GM12878 (cell line): ENCODE results near the gene ACBD7. TPM values are rescaled to one million over a fixed set of nuclear protein-coding genes. Genes with fewer than 3 reads are reported as not detected.
A peak's percentile ranks its signal among the peaks of the same experiment; 100 is the strongest.

Experiments used
- ATAC-seq: fragments of 200-7000 bp; cut with Tn5 transposase; 3 replicates; pipeline ENCODE4 v1.9.1; 2020; ENCODE audit warnings: mild to moderate bottlenecking, moderate library complexity
- BruUV-seq: library from RNA; stranded (reverse); fragments of 400-500 nt; replicated peaks from 2 replicates; lab custom pipeline; 2021; lab: Mats Ljungman, UMichigan
- CTCF ChIA-PET: fragments of 300-600 bp; sonication (Branson Sonifier 250); formaldehyde crosslinking; extraction: SDS; loops from one replicate; lab custom pipeline; 2021; ENCODE audit warnings: inconsistent platforms; lab: Yijun Ruan, JAX
- POLR2A ChIA-PET: fragments of 350-600 bp; formaldehyde crosslinking; extraction: SDS; loops from one replicate; lab custom pipeline; 2021; ENCODE audit warnings: inconsistent platforms; lab: Charles Lee
- RAD21 ChIA-PET: fragments of 300-600 bp; sonication (Branson Sonifier 250); formaldehyde crosslinking; loops from one replicate; lab custom pipeline; 2023; ENCODE audit warnings: antibody characterized with exemption; ENCODE audit not compliant: unreplicated experiment; lab: Charles Lee
- SMC1A ChIA-PET: fragments of 300-600 bp; sonication (Branson Sonifier 250); formaldehyde crosslinking; loops from one replicate; lab custom pipeline; 2023; ENCODE audit not compliant: unreplicated experiment, uncharacterized antibody; lab: Charles Lee
- DNase-seq: peaks from one replicate; pipeline ENCODE4 v3.0.0-alpha.2; 2011; ENCODE audit warnings: low read depth, low spot score
- FAIRE-seq: peaks from 3 replicates; lab custom pipeline; 2011; peaks lifted over from hg19 to GRCh38; lab: Jason Lieb, UNC
- H2AFZ ChIP-seq: 2 replicates; pipeline ENCODE4 v1.6.0; 2011; ENCODE audit warnings: low read depth, low read length, control low read depth; ENCODE audit not compliant: control insufficient read depth
- H3K27ac ChIP-seq: 2 replicates; pipeline ENCODE4 v1.5.1; 2011; ENCODE audit warnings: control low read depth; ENCODE audit not compliant: control insufficient read depth, insufficient read depth
- H3K27me3 ChIP-seq, 2 experiments: replicated peaks in 1 of 2; 2 replicates each; pipeline versions ENCODE4 v1.6.0 to v1.6.1; 2011; ENCODE audit warnings: low read length in 1 of 2; ENCODE audit not compliant: control insufficient read depth in 2 of 2, insufficient read depth in 2 of 2
- H3K36me3 ChIP-seq, 2 experiments: 2 replicates each; pipeline ENCODE4 v1.5.1; 2011; ENCODE audit warnings: low read length in 1 of 2; ENCODE audit not compliant: control insufficient read depth in 2 of 2, insufficient read depth in 2 of 2
- H3K4me1 ChIP-seq: 2 replicates; pipeline ENCODE4 v1.6.1; 2011; ENCODE audit warnings: mild to moderate bottlenecking, low read length, moderate library complexity, mixed read lengths; ENCODE audit not compliant: control insufficient read depth, insufficient read depth
- H3K4me2 ChIP-seq: 2 replicates; pipeline ENCODE4 v1.6.0; 2011; ENCODE audit warnings: control low read depth; ENCODE audit not compliant: control insufficient read depth, insufficient read depth
- H3K4me3 ChIP-seq: fragments of 200-600 bp; sonication (generic); 2 replicates; pipeline ENCODE4 v1.5.1; 2016
- H3K79me2 ChIP-seq: 2 replicates; pipeline ENCODE4 v1.6.0; 2011; ENCODE audit warnings: low read length; ENCODE audit not compliant: control insufficient read depth, insufficient read depth
- H3K9ac ChIP-seq: 2 replicates; pipeline ENCODE4 v1.8.0; 2011; ENCODE audit warnings: low read length, control low read depth, mixed read lengths; ENCODE audit not compliant: control insufficient read depth, insufficient read depth
- H3K9me3 ChIP-seq: replicated peaks from 3 replicates; pipeline ENCODE4 v1.5.1; 2011; ENCODE audit warnings: mild to moderate bottlenecking, low read length; ENCODE audit not compliant: control insufficient read depth, insufficient read depth
- H4K20me1 ChIP-seq: 2 replicates; pipeline ENCODE4 v1.6.0; 2011; ENCODE audit not compliant: control insufficient read depth, insufficient read depth
- ATF7 ChIP-seq: fragments of 450-650 bp; IDR thresholded peaks from 2 replicates; pipeline ENCODE4 v1.6.1; 2016; ENCODE audit warnings: low read depth, mild to moderate bottlenecking
- BHLHE40 ChIP-seq, 2 experiments: fragments of 450-650 bp in 1 of 2; IDR thresholded peaks; 2 replicates each; pipeline ENCODE4 v1.6.1; 2011 to 2017; ENCODE audit warnings: low read depth in 2 of 2, borderline replicate concordance in 1 of 2, improper control_type of control experiment in 1 of 2, low read length in 1 of 2, mild to moderate bottlenecking in 1 of 2
- DPF2 ChIP-seq: fragments of 450-650 bp; IDR thresholded peaks from 2 replicates; pipeline ENCODE4 v1.6.1; 2017; ENCODE audit warnings: mild to moderate bottlenecking
- ESRRA ChIP-seq: IDR thresholded peaks from 2 replicates; pipeline ENCODE4 v1.6.1; 2012; ENCODE audit warnings: mild to moderate bottlenecking, low read length, improper control_type of control experiment
- IKZF1 ChIP-seq: fragments of 450-650 bp; conservative IDR thresholded peaks from 2 replicates; pipeline ENCODE4 v1.6.1; 2017; ENCODE audit warnings: antibody characterized with exemption, mild to moderate bottlenecking
- IKZF2 ChIP-seq, 2 experiments: fragments of 450-650 bp; IDR thresholded peaks; 2 replicates each; pipeline ENCODE4 v1.6.1; 2017; ENCODE audit warnings: mild to moderate bottlenecking in 2 of 2, moderate library complexity in 2 of 2
- IRF4 ChIP-seq: IDR thresholded peaks from 2 replicates; pipeline ENCODE4 v1.6.1; 2011; ENCODE audit warnings: low read depth, low read length
- KDM1A ChIP-seq: fragments of 200-600 bp; sonication (generic); IDR thresholded peaks from 2 replicates; pipeline ENCODE4 v1.6.1; 2016; ENCODE audit warnings: borderline replicate concordance
- RAD21 ChIP-seq: IDR thresholded peaks from 2 replicates; pipeline ENCODE4 v1.6.1; 2011; ENCODE audit warnings: mild to moderate bottlenecking, low read depth, low read length, moderate library complexity; ENCODE audit not compliant: insufficient read depth
- RAD51 ChIP-seq: fragments of 450-650 bp; IDR thresholded peaks from 2 replicates; pipeline ENCODE4 v1.6.1; 2016; ENCODE audit warnings: moderate library complexity, mild to moderate bottlenecking, inconsistent platforms
- RB1 ChIP-seq: fragments of 450-650 bp; formaldehyde crosslinking; IDR thresholded peaks from 2 replicates; pipeline ENCODE4 v1.6.1; 2017; ENCODE audit warnings: mild to moderate bottlenecking, borderline replicate concordance
- SIN3A ChIP-seq: IDR thresholded peaks from 2 replicates; pipeline ENCODE4 v1.6.1; 2012; ENCODE audit warnings: low read depth, low read length, improper control_type of control experiment
- SMC3 ChIP-seq: IDR thresholded peaks from 2 replicates; pipeline ENCODE4 v1.6.1; 2011; ENCODE audit warnings: low read length, improper control_type of control experiment, borderline replicate concordance
- TBL1XR1 ChIP-seq: IDR thresholded peaks from 2 replicates; pipeline ENCODE4 v1.6.1; 2012; ENCODE audit warnings: low read depth, low read length, improper control_type of control experiment
- YY1 ChIP-seq: IDR thresholded peaks from 2 replicates; pipeline ENCODE4 v1.6.1; 2011; ENCODE audit warnings: low read depth, mild to moderate bottlenecking, low read length
- ZNF384 ChIP-seq: IDR thresholded peaks from 2 replicates; pipeline ENCODE4 v1.6.1; 2012; ENCODE audit warnings: low read depth, mild to moderate bottlenecking, low read length, improper control_type of control experiment, borderline replicate concordance
- WGBS: methylation state at CpG from one replicate; pipeline ENCODE4 v1.1.6; 2016; ENCODE audit warnings: low lambda C conversion rate; ENCODE audit not compliant: insufficient replicate concordance, insufficient coverage; ENCODE audit errors: missing lambda C conversion rate; 5-methylcytosine and 5-hydroxymethylcytosine counted together
- in situ Hi-C: fragments of 300-500 bp; cut with MboI; formaldehyde crosslinking; loops from 9 replicates; pipeline ENCODE4 v1.14.3; 2018; ENCODE audit warnings: mixed read lengths
- intact Hi-C: fragments of 100-400 bp; cut with micrococcal nuclease; formaldehyde crosslinking; loops from one replicate; pipeline ENCODE4 v1.14.2; 2022; ENCODE audit not compliant: unreplicated experiment
- polyA plus RNA-seq, 11 experiments: library from polyadenylated mRNA; depleted of rRNA in 4 of 11; unstranded in 6 of 11; stranded (reverse) in 5 of 11; fragments of >200 nt; fragmentation: Nextera tagmentation in 4 of 11; fragmentation: Illumina TruSeq in 1 of 11; extraction: Ambion mirVana in 4 of 11; extraction: Trizol in 1 of 11; gene quantifications; 1 replicate in 1 of 11; 2 replicates in 10 of 11; pipeline versions ENCODE4 v1.2.1 to v1.2.3, GENCODE V29; 2011 to 2016; ENCODE audit warnings: inconsistent platforms in 2 of 11, missing spikeins in 2 of 11, low read depth in 1 of 11
- total RNA-seq, 4 experiments: library from RNA; depleted of rRNA in 3 of 4; stranded (reverse); fragments of >200 nt in 3 of 4; fragmentation: Illumina TruSeq in 1 of 4; extraction: Trizol in 1 of 4; gene quantifications; 2 replicates each; pipeline versions ENCODE4 v1.2.1 to v1.2.3, GENCODE V29; 2013 to 2021
- TF ChIP-seq, protein P1 (sequence below): IDR thresholded peaks from 2 replicates; pipeline ENCODE4 v1.6.1; 2011; ENCODE audit warnings: borderline replicate concordance, low read depth, mild to moderate bottlenecking, moderate library complexity, low read length; ENCODE audit not compliant: insufficient read depth, poor library complexity, severe bottlenecking
- TF ChIP-seq, protein P2 (sequence below): fragments of 450-650 bp; formaldehyde crosslinking; IDR thresholded peaks from 2 replicates; pipeline ENCODE4 v1.5.0; 2022; ENCODE audit warnings: mild to moderate bottlenecking, missing genetic modification characterization
- TF ChIP-seq, protein P3 (sequence below): IDR thresholded peaks from 2 replicates; pipeline ENCODE4 v1.6.1; 2012; ENCODE audit warnings: low read depth, low read length, improper control_type of control experiment

ACBD7 gene
- total and polyA plus RNA-seq, 10 of the 15 experiments (the other 5 are each of a cell fraction or from before 2014, with no cell fraction given): 0.04 to 0.74 (median 0.36) TPM

DNA sequence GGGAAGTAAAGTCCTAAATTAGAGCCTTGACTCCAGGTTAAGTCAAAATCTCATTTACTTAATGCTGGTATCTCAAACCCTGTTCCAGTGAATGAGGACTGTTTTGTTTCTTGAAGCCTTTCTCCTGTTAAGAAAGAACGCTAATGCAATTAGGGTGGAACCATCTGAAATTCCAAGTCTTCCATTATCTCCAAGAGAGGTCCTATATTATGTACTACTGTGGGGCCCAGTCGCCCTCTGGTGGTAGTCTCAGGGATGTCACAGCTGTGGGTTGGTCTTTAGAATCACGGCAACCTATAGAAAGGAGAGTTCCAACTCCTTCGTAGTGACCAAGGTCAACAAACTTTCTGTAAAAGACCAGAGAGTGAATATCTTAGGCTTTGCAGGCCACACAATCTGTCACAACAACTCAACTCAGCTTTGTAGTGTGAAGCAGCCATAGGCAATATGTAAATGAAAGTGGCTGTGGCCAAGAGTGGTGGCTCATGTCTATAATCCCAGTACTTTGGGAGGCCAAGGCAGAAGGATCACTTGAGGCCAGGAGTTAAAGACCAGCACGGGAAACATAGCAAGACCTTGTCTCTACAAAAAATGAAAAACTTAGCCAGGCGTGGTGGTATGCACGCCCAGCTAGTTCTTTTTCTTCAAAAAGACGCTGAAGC, 17.9 kb upstream of the ACBD7 start:
- peak; percentile 61 for FAIRE-seq
- in situ Hi-C loops: no loop called here
- Histone ChIP-seq H3K27ac (no peak overlapping the region), H2AFZ (no peak overlapping the region), H3K27me3 (no peaks in the 10 kb centered on the region), H4K20me1 (no peaks in the 10 kb centered on the region), H3K9me3 (no peaks in the 10 kb centered on the region), H3K4me2 (no peak overlapping the region), H3K9ac (no peak overlapping the region), H3K4me3 (no peak overlapping the region), H3K79me2 (no peaks in the 10 kb centered on the region; the same call in 1 of the 2 replicates), H3K4me1 (no peaks in the 10 kb centered on the region), H3K36me3 (peaks cover 2 to 8% of the 10 kb centered on the region in 2 experiments; a peak in 3 of 4 replicates)
- ChIA-PET RAD21 (interaction anchor here (0.6 to 1.3 kb wide), 8 partner anchors 15 to 906 kb away, joined by 3 to 6 read pairs (median 3); partner anchors contain the start of gene NMT2), POLR2A (interaction anchor here (0.6 kb wide), 1 partner anchor 8 kb away, joined by 6 read pairs; no protein-coding TSS in a partner anchor), CTCF (interaction anchor here (0.6 to 4.2 kb wide), 20 partner anchors 9 to 909 kb away, joined by 3 to 38 read pairs (median 3); partner anchors contain the start of genes NMT2 and RPP38), SMC1A (interaction anchor here (0.7 to 2.6 kb wide), 10 partner anchors 8 to 206 kb away, joined by 3 to 19 read pairs (median 4); partner anchors contain the start of gene NMT2)
- ATAC-seq: peak; percentile 99
- 37% methylated on average over 8 of the region's 8 CpGs for WGBS
- intact Hi-C loops: loop anchor here (1.0 to 10.0 kb wide), 3 partner anchors 115 to 609 kb away; no protein-coding TSS in a partner anchor
- DNase-seq: peak; percentile 26
- BruUV-seq: no TSS peak
- TF ChIP-seq DPF2 (no peak), IKZF2 (IDR thresholded peaks at IDR 0.05) (peak; percentile 33 to 42; a peak in 1 of 4 replicates), ZNF384 (no peak), BHLHE40 (IDR thresholded peaks at IDR 0.05; ENCODE audit: borderline replicate concordance in 1 of 2, low read depth in 2 of 2, low read length in 1 of 2) (no peak), IRF4 (0 out of 2 replicates have a peak, but pooled peaks have one; percentile 26), ATF7 (no peak), RAD21 (peak; percentile 91), RAD51 (no peak), YY1 (0 out of 2 replicates have a peak, but pooled peaks have one; percentile 31), IKZF1 (peak; percentile 50; the same call in 1 of the 2 replicates), TBL1XR1 (0 out of 2 replicates have a peak, but pooled peaks have one; percentile 20), KDM1A (no peak), RB1 (peak; percentile 80; the same call in 1 of the 2 replicates), SMC3 (peak; percentile 89), ESRRA (no peak), SIN3A (no peak)
- TF ChIP-seq, protein P1, sequence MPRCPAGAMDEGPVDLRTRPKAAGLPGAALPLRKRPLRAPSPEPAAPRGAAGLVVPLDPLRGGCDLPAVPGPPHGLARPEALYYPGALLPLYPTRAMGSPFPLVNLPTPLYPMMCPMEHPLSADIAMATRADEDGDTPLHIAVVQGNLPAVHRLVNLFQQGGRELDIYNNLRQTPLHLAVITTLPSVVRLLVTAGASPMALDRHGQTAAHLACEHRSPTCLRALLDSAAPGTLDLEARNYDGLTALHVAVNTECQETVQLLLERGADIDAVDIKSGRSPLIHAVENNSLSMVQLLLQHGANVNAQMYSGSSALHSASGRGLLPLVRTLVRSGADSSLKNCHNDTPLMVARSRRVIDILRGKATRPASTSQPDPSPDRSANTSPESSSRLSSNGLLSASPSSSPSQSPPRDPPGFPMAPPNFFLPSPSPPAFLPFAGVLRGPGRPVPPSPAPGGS: no peak
- TF ChIP-seq, protein P2, sequence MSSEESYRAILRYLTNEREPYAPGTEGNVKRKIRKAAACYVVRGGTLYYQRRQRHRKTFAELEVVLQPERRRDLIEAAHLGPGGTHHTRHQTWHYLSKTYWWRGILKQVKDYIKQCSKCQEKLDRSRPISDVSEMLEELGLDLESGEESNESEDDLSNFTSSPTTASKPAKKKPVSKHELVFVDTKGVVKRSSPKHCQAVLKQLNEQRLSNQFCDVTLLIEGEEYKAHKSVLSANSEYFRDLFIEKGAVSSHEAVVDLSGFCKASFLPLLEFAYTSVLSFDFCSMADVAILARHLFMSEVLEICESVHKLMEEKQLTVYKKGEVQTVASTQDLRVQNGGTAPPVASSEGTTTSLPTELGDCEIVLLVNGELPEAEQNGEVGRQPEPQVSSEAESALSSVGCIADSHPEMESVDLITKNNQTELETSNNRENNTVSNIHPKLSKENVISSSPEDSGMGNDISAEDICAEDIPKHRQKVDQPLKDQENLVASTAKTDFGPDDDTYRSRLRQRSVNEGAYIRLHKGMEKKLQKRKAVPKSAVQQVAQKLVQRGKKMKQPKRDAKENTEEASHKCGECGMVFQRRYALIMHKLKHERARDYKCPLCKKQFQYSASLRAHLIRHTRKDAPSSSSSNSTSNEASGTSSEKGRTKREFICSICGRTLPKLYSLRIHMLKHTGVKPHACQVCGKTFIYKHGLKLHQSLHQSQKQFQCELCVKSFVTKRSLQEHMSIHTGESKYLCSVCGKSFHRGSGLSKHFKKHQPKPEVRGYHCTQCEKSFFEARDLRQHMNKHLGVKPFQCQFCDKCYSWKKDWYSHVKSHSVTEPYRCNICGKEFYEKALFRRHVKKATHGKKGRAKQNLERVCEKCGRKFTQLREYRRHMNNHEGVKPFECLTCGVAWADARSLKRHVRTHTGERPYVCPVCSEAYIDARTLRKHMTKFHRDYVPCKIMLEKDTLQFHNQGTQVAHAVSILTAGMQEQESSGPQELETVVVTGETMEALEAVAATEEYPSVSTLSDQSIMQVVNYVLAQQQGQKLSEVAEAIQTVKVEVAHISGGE: no peak
- TF ChIP-seq, protein P3, sequence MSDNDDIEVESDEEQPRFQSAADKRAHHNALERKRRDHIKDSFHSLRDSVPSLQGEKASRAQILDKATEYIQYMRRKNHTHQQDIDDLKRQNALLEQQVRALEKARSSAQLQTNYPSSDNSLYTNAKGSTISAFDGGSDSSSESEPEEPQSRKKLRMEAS: no peak
